SH-SY5Y (cell line): Measurements from ENCODE around the gene SERINC5.

Experiments
- GATA2 ChIP-seq: IDR thresholded peaks from 2 replicates; pipeline ENCODE4 v1.6.1; 2011; ENCODE audit warnings: mild to moderate bottlenecking, low read depth, low read length
- GATA3 ChIP-seq: IDR thresholded peaks from 2 replicates; pipeline ENCODE4 v1.6.1; 2011; ENCODE audit warnings: low read depth, mild to moderate bottlenecking, low read length, moderate library complexity

The SERINC5 gene

DNA sequence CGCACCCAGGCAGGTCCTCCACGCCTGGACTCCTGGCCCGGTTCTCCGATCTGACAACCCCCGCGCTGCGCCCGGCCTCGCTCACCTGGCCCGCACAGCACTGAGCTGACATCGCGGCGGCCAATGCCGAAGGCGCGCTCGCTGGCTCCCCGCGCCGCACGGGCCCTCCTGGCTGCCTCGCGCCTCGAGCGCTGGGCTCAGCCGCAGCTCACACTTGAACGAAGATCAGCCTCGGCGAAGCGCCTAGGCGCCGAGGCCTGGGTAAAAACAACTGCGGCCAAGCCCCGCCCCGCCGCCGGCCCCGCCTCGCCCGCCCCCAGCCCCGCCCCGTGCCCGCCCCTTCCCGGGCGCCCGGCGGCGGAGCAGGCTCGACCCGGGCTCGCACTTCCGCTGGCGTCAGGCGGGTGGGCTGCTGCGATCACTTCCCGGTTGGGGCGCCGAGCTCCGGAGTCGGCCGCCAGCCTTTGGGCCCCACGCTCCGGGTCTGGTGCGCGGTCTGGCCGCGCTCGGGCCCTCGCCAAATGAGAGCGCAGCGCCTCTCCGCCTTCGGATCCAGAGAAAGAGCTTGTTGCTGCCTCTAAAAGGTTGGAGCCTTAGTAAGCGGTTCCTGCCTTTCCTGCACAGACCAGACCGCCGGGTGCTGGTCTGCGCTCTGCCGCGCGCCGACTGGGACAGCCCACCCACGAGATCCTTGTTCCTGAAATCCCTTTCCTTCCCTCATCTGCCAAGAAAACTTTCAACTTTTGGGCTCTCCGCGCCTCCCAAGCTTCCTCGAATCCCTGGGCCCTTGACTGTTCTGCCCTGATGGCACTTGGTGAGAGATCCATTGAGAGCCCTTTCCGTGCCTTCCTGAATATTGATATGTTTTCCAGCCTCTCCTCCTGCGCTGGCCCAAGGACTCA, at the start of gene SERINC5:
TSS of gene SERINC5 (minus strand) at position 238 of the 902 bp plus-strand sequence. CDS start at position 112, 126 bp downstream.
- no peak for TF ChIP-seq GATA3
- no peak for TF ChIP-seq GATA2

GRCh38 chr5:80302636-80303035, 46.8 kb upstream of the SERINC5 start:
- TF ChIP-seq GATA2 (no peak), GATA3 (no peak)

- TF ChIP-seq GATA2 (no peak), GATA3 (no peak)
These were observed 44.3 kb upstream of the SERINC5 start for GRCh38 chr5:80300125-80300524.

DNA sequence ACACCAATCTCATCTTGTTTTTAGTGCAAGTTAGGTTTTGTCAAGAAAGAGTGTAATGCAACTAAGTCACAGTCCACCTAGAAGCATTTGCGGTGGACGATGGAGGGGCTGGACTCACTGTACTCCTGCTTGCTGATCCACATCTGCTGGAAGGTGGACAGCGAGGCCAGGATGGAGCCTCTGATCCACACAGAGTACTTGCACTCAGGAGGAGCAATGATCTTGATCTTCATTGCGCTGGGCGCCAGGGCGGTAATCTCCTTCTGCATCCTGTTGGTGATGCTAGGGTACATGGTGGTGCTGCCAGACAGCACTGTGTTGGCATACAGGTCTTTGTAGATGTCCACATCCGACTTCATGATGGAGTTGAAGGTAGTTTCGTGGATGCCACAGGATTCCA, 43.8 kb upstream of the SERINC5 start:
- no peak for TF ChIP-seq GATA3
- TF ChIP-seq GATA2: no peak

DNA sequence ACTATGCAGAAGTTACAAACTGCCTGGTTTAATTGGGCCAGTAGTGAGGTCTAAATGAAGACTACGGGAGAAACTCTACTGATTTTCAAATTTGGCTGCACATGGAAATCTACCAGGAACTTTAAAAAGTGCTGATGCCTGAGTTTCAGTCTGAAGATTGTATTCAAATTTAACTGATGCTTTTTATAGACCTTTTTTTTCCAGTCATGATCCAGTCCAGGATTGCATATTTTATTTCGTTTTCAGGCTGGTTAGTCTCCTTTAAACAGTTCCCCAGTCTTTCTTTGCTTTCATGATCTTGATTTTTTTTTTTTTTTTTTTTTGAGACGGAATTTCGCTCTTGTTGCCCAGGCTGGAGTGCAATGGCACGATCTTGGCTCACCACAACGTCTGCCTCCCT, 40.3 kb upstream of the SERINC5 start:
- TF ChIP-seq GATA2 (no peak), GATA3 (no peak)

DNA sequence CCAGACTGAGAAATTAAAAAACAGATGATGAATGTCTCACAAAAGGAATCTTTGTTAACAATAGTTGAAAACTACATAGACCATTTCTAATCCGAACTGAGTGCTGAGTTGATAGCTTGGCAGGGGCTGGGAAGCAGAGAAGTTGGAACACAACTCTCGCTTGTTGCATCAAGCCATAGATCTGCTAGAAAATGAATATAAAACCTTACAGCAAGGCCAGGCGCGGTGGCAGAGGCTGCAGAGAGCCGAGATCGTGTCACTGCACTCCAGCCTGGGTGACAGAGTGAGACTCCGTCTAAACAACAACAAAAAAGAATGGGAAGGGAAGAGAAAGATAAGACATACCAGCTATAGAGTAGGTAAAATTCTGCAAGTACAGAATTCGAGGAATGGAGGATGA, 35.9 kb upstream of the SERINC5 start:
- TF ChIP-seq GATA3: no peak
- TF ChIP-seq GATA2: no peak

- TF ChIP-seq GATA3: no peak
- TF ChIP-seq GATA2: no peak
These were observed 33.5 kb upstream of the SERINC5 start for GRCh38 chr5:80289320-80289719.

- TF ChIP-seq GATA2 (no peak), GATA3 (no peak)
These were observed 32.3 kb upstream of the SERINC5 start for GRCh38 chr5:80288177-80288576.

DNA sequence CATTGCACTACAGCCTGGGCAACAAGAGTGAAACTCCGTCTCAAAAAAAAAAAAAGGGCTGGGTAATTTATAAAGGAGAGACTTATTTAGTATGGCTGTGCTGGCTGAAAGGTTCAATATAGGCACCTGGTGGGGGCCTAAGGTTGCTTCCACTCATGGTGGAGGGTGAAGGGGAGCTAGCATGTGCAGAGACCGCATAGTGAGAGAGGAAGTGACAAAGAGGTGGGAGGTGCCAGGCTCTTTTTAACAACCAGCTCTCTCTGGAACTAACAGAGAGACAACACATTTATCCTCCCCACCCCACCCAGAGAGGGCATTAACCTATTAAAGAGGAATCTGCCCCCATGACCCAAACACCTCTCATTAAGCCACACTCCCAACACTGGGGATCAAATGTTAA, 28.9 kb upstream of the SERINC5 start:
- no peak for TF ChIP-seq GATA2
- TF ChIP-seq GATA3: no peak

GRCh38 chr5:80283360-80283759, 27.5 kb upstream of the SERINC5 start:
- TF ChIP-seq GATA2 (no peak), GATA3 (no peak)

DNA sequence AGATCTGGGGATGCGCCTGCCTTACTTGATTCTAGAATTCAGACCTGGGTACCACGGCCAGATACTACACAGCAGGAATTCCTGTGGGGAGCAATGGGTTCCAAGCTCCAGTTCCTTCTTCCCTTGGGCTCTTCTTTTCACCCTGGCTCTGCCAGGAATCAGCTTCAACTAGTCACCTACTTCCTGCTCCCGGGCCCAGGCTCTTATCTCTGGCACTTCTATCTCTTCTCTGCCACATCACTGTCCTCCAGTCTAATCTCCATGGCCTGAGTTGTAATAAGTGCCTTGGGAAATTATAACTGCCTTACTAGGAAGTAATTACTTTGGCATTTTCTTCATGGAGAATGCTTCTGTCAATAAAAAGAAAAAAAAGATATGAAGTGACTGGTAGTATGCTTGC, 26.2 kb upstream of the SERINC5 start:
- no peak for TF ChIP-seq GATA3
- TF ChIP-seq GATA2: no peak

- no peak for TF ChIP-seq GATA3
- TF ChIP-seq GATA2: no peak
These were observed 21.3 kb upstream of the SERINC5 start for GRCh38 chr5:80277191-80277590.

DNA sequence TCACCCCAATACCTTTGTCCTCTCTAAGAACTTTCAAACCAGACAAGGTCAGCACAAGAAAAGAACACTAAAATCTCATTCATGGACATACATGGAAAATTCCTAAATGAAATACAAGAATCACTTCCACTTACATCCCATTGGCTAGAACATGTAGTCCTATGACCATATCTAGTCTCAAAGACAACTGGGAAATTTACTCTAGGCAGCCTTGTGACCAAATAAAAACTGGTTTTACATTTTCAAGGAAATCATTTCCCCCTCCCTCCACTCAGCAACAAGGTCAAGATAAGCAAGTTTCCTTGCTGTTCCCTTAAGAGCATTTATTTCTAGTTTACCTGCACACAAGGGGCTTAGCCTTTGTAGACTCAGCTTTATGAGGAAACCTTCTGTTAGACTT, 20.3 kb upstream of the SERINC5 start:
- TF ChIP-seq GATA3 (no peak), GATA2 (no peak)

GRCh38 chr5:80275347-80275746, 19.5 kb upstream of the SERINC5 start:
- TF ChIP-seq GATA2: no peak
- TF ChIP-seq GATA3: no peak

GRCh38 chr5:80269991-80270438, 14.2 kb upstream of the SERINC5 start:
- TF ChIP-seq GATA2 (no peak), GATA3 (no peak)

DNA sequence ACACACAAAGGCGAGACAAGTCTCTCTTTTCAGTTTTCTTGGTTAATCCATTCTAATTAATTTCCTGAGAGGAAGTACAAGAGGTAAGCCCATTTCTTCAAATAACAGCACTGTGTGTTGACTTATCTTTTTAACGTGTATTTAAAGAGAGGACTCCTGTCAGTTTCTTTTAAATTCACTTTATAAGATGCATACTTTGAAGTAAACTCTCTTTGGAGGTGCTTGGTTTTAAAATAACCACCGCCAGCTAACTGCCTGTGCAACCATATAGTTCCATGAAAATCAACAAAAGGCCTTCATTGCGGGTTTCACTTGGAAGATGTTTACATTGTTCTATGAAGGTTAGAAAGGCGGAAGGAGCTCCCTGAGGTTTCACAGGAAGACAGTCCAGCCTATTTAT, 13.1 kb upstream of the SERINC5 start:
- TF ChIP-seq GATA3: no peak
- no peak for TF ChIP-seq GATA2
